Mucosa of descending colon (tissue), 3 donors: Measurements from ENCODE around the gene TMA7B. TPM values are rescaled to one million over a fixed set of nuclear protein-coding genes. Genes with fewer than 3 reads are reported as not detected.
A peak's percentile ranks its signal among the peaks of the same experiment; 100 is the strongest.

Experiments used
- ATAC-seq: fragments of 200-7000 bp; cut with Tn5 transposase; one replicate; pipeline ENCODE4 v1.9.1; 2020; ENCODE audit warnings: mild to moderate bottlenecking, moderate library complexity
- DNase-seq, 3 donors: peaks; one replicate each; pipeline ENCODE4 v3.0.0-alpha.2; 2020
- H3K36me3 ChIP-seq: fragments of 200-600 bp; one replicate; pipeline ENCODE4 v1.8.0; 2021; ENCODE audit warnings: low read depth, mild to moderate bottlenecking
- H3K4me1 ChIP-seq: fragments of 200-600 bp; one replicate; pipeline ENCODE4 v1.8.0; 2021; ENCODE audit warnings: low read depth, mild to moderate bottlenecking
- H3K4me3 ChIP-seq: fragments of 200-600 bp; one replicate; pipeline ENCODE4 v1.8.0; 2021; ENCODE audit warnings: mild to moderate bottlenecking
- H3K9me3 ChIP-seq: fragments of 200-600 bp; one replicate; pipeline ENCODE4 v1.8.0; 2021; ENCODE audit warnings: mild to moderate bottlenecking
- intact Hi-C, 2 donors: fragments of 100-400 bp; cut with DNase I in 1 of 2; cut with micrococcal nuclease in 1 of 2; formaldehyde crosslinking; loops; one replicate each; pipeline versions ENCODE4 v1.11.0 to v1.11.1; 2022; cut with DNase I, micrococcal nuclease
- total RNA-seq, 3 donors: library from RNA; stranded (reverse); fragmentation: NEBNext Ultra II Directional in 2 of 3; extraction: Animal tissue kit (Norgen Biotek cat#: 25700) in 2 of 3; gene quantifications; one replicate each; pipeline versions ENCODE4 v1.2.1 to v1.2.4, GENCODE V29; 2021 to 2023
- TF ChIP-seq, protein P1 (sequence below): fragments of 200-600 bp; IDR thresholded peaks from one replicate; pipeline ENCODE4 v1.8.0; 2022; ENCODE audit warnings: antibody characterized with exemption, mild to moderate bottlenecking
- donor health status: DM: no; HTN: no; CAD: no; lungs with moderate emphysema.
- donor health status: DM: no; HTN: no; CAD: no.
- donor health status: DM: no; HTN: yes; CAD: no.

Gene TMA7B
- total RNA-seq, 3 donors from 2014 or later, result 0.22 to 0.51 (median 0.23) TPM

DNA sequence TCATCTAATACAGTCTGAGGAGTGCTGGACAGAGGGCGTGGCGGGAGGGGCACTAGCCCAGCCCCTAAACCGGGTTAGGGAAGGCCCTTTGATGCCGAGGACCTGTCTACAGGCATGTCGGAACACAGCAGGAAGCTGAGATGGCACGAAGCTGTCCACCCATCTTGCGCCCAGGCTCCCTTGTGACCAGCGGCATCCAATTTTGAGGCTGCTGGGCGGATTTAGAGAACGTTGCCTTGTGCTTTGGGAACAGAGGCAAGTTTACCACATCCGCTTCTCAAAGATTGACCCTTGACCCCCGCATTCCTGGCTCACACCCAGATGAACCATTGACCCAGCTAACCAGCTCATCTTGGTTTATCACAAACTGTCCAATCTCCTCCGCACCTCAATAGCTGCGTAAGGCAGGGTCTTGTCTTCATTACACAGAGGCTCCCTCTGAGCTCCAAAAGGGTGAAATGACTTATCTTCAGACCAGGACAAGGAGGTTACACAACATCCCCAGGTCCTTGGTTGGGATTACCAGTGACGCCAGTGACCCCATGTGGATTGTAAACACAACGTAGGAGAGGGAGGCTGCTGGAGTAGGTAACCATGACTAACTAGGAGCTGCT lies 39.1 kb downstream of the TMA7B start:
- no peak overlapping the region for H3K4me3 ChIP-seq
- H3K4me1 ChIP-seq, result peaks cover 32% of the 10 kb centered on the region
- no peaks in the 10 kb centered on the region for H3K9me3 ChIP-seq
- no peaks in the 10 kb centered on the region for H3K36me3 ChIP-seq
- DNase-seq (peak; percentile 33 to 76 (median 69)), ATAC-seq (peak; percentile 17)
- TF ChIP-seq, protein P1, sequence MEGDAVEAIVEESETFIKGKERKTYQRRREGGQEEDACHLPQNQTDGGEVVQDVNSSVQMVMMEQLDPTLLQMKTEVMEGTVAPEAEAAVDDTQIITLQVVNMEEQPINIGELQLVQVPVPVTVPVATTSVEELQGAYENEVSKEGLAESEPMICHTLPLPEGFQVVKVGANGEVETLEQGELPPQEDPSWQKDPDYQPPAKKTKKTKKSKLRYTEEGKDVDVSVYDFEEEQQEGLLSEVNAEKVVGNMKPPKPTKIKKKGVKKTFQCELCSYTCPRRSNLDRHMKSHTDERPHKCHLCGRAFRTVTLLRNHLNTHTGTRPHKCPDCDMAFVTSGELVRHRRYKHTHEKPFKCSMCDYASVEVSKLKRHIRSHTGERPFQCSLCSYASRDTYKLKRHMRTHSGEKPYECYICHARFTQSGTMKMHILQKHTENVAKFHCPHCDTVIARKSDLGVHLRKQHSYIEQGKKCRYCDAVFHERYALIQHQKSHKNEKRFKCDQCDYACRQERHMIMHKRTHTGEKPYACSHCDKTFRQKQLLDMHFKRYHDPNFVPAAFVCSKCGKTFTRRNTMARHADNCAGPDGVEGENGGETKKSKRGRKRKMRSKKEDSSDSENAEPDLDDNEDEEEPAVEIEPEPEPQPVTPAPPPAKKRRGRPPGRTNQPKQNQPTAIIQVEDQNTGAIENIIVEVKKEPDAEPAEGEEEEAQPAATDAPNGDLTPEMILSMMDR, result no peak
- intact Hi-C loops, result no loop called here

DNA sequence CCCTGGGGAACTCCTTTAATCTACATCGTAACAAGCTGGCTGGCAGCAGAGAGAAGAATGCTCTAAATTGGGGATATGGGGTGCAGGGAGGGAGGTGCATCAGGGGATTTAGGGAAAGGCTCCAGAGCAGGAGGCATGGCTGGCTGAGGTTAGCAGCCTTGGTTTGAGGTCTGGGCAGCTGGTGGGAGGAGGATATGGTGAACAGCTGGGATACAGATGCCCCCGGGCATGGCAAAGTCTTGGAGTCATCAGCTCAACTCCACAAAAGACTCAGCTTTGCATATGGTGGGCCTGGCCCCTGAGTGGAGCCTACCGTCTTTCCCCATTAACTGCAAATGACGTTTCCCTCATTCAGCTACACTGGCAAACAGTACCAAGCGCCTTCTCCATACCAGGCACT lies 40.0 kb downstream of the TMA7B start:
- peak in 1 of 3 donors; percentile 16 for DNase-seq
- Histone ChIP-seq H3K36me3 (no peaks in the 10 kb centered on the region), H3K9me3 (no peaks in the 10 kb centered on the region), H3K4me3 (no peak overlapping the region), H3K4me1 (peaks cover 31% of the 10 kb centered on the region)
- intact Hi-C loops, result no loop called here
- TF ChIP-seq, protein P1, result no peak
- ATAC-seq, result no peak

DNA sequence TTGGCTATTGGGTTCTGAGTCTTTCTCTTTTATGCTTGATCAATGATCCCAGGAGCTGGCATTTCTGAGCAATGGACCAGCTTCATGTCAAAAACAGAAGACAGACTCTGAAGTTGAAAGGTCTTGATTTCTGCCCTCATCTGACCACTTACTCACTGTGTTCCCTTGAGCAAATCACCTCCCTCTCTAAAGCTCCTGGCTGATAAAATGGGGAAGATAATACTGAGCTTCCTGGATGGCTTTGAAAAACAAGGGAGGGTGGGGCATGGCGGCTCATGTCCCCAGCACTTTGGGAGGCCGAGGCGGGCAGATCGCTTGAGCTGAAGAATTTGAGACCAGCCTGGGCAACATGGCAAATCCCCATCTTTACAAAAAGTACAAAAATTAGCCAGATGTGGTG lies 40.9 kb downstream of the TMA7B start:
- peak in 2 of 3 donors; percentile 6 to 20 for DNase-seq
- Histone ChIP-seq H3K4me1 (peaks cover 31% of the 10 kb centered on the region), H3K9me3 (no peaks in the 10 kb centered on the region), H3K4me3 (no peak overlapping the region), H3K36me3 (no peaks in the 10 kb centered on the region)
- no peak for ATAC-seq
- intact Hi-C loops, result no loop called here
- TF ChIP-seq, protein P1, result no peak

DNA sequence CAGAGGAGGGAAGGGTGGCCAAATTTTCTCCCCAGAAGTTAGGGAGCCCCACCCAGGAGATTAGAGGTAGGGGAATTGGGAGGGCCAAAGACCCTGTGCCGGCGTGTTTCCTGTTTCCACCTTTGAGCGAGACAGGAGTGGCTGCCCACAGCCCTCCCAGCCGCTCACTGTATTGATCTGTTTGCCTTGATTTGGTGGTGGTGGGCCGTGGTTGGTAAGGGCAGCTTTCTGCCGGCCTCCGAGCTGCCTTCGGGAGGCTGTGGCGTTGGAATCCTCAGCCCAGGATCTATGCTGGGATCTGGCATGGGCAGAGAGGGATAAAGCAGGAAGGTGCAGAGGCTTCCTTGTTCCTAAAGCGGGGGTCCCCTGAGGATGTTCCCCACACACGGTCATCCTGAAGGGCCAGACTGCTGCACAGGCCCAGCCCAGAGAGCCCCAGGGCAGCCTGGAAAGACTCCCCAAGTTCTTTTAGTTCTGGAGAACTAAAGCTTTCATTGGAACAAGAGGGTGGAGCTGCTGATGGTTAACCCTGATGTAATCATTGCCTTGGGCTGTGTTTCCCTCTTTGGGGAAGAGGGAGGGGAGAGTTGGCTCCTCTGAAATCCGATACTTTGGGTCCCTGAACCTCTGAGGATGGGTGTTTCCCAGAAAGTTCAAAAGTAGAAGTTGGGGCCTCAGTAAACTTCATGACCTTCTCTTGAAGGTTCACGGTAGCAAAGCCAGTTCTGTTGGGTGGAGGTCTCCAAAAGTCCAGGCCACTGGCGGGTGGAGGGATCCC lies 41.8 kb downstream of the TMA7B start:
- intact Hi-C loops, result no loop called here
- DNase-seq (peak in 2 of 3 donors; percentile 7 to 23), ATAC-seq (no peak)
- Histone ChIP-seq H3K4me3 (no peak overlapping the region), H3K9me3 (no peaks in the 10 kb centered on the region), H3K4me1 (peaks cover 27% of the 10 kb centered on the region), H3K36me3 (no peaks in the 10 kb centered on the region)
- TF ChIP-seq, protein P1, result no peak

DNA sequence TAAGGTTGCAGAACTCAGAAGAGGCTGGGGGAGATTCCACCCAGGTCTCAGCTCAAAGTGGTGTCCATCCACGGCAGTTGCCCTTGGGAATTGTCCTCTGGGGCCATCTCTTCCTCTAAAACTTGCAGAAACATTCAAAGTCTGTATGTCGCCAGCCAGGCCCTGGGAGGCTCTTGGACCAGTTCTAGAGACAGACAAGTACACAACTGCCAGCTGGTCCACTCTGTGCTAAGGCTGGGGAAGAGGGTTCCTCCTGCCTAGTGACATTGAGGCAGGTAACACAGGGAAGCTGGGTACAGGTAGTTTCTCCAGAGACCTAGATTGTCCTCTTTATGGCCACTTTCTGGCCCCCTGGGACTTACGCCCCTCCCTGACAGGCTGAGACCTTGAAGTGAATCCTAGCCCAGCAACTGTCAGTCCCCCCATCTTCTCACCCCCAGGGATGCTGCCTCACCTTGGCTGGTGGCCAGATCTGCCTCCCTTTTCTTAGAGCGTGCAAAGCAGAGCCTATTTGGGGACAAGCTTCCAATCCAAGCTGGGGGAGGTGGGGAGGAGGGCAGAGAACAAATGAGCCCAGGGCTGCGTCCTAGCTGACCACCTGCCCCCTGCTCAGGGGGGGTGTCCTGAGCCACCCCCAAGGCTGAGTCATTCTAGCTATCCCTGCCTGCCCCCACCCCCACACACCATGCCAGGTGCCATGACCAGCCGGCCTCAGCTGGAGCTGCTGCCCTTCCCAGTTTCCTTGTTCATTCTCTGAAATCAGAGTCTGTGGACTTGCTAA lies 42.9 kb downstream of the TMA7B start:
- TF ChIP-seq, protein P1, result no peak
- Histone ChIP-seq H3K4me3 (no peak overlapping the region), H3K36me3 (no peaks in the 10 kb centered on the region), H3K4me1 (peaks cover 19% of the 10 kb centered on the region), H3K9me3 (no peaks in the 10 kb centered on the region)
- intact Hi-C loops, result no loop called here
- ATAC-seq, result no peak
- peak in 1 of 3 donors; percentile 34 for DNase-seq
